Smooth muscle cell (in vitro differentiated cells): ENCODE results near the gene SLC9A8. TPM values are rescaled to one million over a fixed set of nuclear protein-coding genes. Genes with fewer than 3 reads are reported as not detected.

Experiments used
- DNase-seq: peaks from one replicate; lab custom pipeline; 2025; ENCODE audit not compliant: unreplicated experiment; lab: John Stamatoyannopoulos, UW
- H2AFZ ChIP-seq: fragments of 200-600 bp; sonication (generic); 2 replicates; pipeline ENCODE4 v1.6.0; 2016; ENCODE audit warnings: antibody characterized with exemption, low read depth, mild to moderate bottlenecking
- H3F3A ChIP-seq: fragments of 200-600 bp; sonication (generic); 2 replicates; pipeline ENCODE4 v1.6.0; 2017; ENCODE audit warnings: antibody characterized with exemption, low read depth
- H3K27ac ChIP-seq: fragments of 200-600 bp; sonication (generic); 2 replicates; pipeline ENCODE4 v1.5.1; 2016; ENCODE audit warnings: low read depth, mild to moderate bottlenecking
- H3K27me3 ChIP-seq: fragments of 200-600 bp; sonication (generic); 2 replicates; pipeline ENCODE4 v1.6.1; 2016; ENCODE audit warnings: low read depth, mild to moderate bottlenecking
- H3K36me3 ChIP-seq: fragments of 200-600 bp; sonication (generic); 2 replicates; pipeline ENCODE4 v1.5.1; 2016; ENCODE audit warnings: low read depth
- H3K4me1 ChIP-seq: fragments of 200-600 bp; sonication (generic); 2 replicates; pipeline ENCODE4 v1.5.1; 2016; ENCODE audit warnings: low read depth
- H3K4me2 ChIP-seq: fragments of 200-600 bp; sonication (generic); 2 replicates; pipeline ENCODE4 v1.6.0; 2016; ENCODE audit warnings: mild to moderate bottlenecking
- H3K4me3 ChIP-seq: fragments of 200-600 bp; sonication (generic); 2 replicates; pipeline ENCODE4 v1.5.1; 2016; ENCODE audit warnings: mild to moderate bottlenecking
- H3K79me2 ChIP-seq: fragments of 200-600 bp; sonication (generic); 2 replicates; pipeline ENCODE4 v1.6.0; 2016; ENCODE audit warnings: low read depth, mild to moderate bottlenecking
- H3K9ac ChIP-seq: fragments of 200-600 bp; sonication (generic); 2 replicates; pipeline ENCODE4 v1.6.0; 2016; ENCODE audit warnings: low read depth
- H3K9me3 ChIP-seq: fragments of 200-600 bp; sonication (generic); replicated peaks from 2 replicates; pipeline ENCODE4 v1.5.1; 2016; ENCODE audit warnings: low read depth
- H4K20me1 ChIP-seq: fragments of 200-600 bp; sonication (generic); 2 replicates; pipeline ENCODE4 v1.6.0; 2016; ENCODE audit warnings: low read depth
- CTCF ChIP-seq: fragments of 200-600 bp; sonication (generic); IDR thresholded peaks from 2 replicates; pipeline ENCODE4 v1.5.1; 2017; ENCODE audit warnings: borderline replicate concordance, mild to moderate bottlenecking, antibody characterized with exemption; ENCODE audit not compliant: insufficient read depth, poor library complexity, severe bottlenecking
- WGBS: methylation state at CpG from one replicate; pipeline ENCODE4 v1.1.7; 2016; ENCODE audit warnings: low lambda C conversion rate; 5-methylcytosine and 5-hydroxymethylcytosine counted together
- polyA plus RNA-seq: library from polyadenylated mRNA; unstranded; fragments of >200 nt; fragmentation: Nextera tagmentation; extraction: Ambion mirVana; gene quantifications from 2 replicates; pipeline ENCODE4 v1.2.1, GENCODE V29; 2016
- total RNA-seq: library from RNA; depleted of rRNA; stranded (reverse); fragments of >200 nt; gene quantifications from 2 replicates; pipeline ENCODE4 v1.2.3, GENCODE V29; 2014

SLC9A8 gene
- total and polyA plus RNA-seq, 2 experiments from 2014 or later: 2.2 to 4.5 TPM

DNA sequence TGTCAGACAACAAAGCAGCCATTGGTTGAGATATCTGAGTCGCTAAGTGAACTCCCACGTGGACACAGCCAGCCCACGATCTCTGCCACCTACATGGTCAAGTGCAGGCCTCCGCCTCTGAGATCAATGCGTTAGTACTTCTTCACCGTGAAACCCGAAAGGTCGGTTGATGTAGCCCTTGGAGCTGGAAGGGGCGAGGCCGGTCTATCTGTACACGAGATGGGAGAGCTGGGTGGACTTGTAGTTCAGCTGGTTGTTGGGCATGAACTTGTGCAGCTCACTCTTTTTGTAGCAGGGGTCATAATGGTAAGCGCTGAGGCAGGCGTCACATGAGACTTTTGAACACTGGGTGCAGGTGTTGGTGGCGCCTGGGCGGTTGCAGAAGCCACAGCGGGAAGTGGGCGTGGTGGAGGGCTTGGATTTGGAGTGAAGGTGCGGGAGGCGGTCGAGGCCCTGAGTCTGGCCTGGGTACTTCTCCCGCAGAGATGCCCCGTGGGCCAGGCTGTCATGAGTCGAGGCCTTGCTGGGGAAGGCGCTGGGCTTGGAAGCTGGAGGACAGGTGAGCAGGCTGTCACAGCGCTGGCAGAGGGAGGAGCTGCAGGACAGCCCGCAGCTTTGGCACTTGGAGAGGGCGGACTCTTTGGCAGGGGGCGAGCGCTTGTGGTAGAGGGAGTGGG lies 92.9 kb downstream of the SLC9A8 start:
- no peak for TF ChIP-seq CTCF
- peaks cover 18% of the 10 kb centered on the region for H3K79me2 ChIP-seq
- no peaks in the 10 kb centered on the region for H3K4me1 ChIP-seq
- H3K36me3 ChIP-seq: no peaks in the 10 kb centered on the region
- no peak overlapping the region for H3K4me2 ChIP-seq
- H3K9ac ChIP-seq: no peak overlapping the region
- no peaks in the 10 kb centered on the region for H3K9me3 ChIP-seq
- H3K27ac ChIP-seq: no peak overlapping the region
- no peak overlapping the region for H2AFZ ChIP-seq
- no peak overlapping the region for H3K4me3 ChIP-seq
- no peaks in the 10 kb centered on the region for H3F3A ChIP-seq
- peaks cover 64% of the 10 kb centered on the region for H4K20me1 ChIP-seq
- no peaks in the 10 kb centered on the region for H3K27me3 ChIP-seq
- WGBS: 97% methylated on average over 29 of the region's 29 CpGs
- no peak for DNase-seq

- Histone ChIP-seq H3K9ac (no peak overlapping the region), H3K4me2 (no peak overlapping the region), H2AFZ (no peak overlapping the region), H3K27ac (no peak overlapping the region), H3K9me3 (no peaks in the 10 kb centered on the region), H3K27me3 (no peaks in the 10 kb centered on the region), H3K4me1 (no peaks in the 10 kb centered on the region), H3F3A (no peaks in the 10 kb centered on the region), H3K4me3 (no peak overlapping the region), H4K20me1 (peaks cover 70% of the 10 kb centered on the region), H3K36me3 (no peaks in the 10 kb centered on the region), H3K79me2 (peaks cover 24% of the 10 kb centered on the region)
- whole genome bisulfite sequencing: 97% methylated on average over 31 of the region's 37 CpGs
- TF ChIP-seq CTCF: no peak
- no peak for DNase-seq
Observed at GRCh38 chr20:49906101-49906604, 93.5 kb downstream of the SLC9A8 start.

- 94% methylated on average over 15 of the region's 15 CpGs for WGBS
- H4K20me1 ChIP-seq: peaks cover 73% of the 10 kb centered on the region
- no peak for DNase-seq
Observed at GRCh38 chr20:49906615-49907154, 94.1 kb downstream of the SLC9A8 start.

More at GRCh38 chr20:49906615-49907154, 94.1 kb downstream of the SLC9A8 start:
- Histone ChIP-seq H3K4me1 (no peaks in the 10 kb centered on the region), H3K9me3 (no peaks in the 10 kb centered on the region), H3K9ac (no peak overlapping the region), H3K36me3 (no peaks in the 10 kb centered on the region), H3K4me3 (no peak overlapping the region), H3K27me3 (no peaks in the 10 kb centered on the region), H2AFZ (no peak overlapping the region), H3K27ac (no peak overlapping the region), H3K4me2 (no peak overlapping the region), H3K79me2 (peaks cover 29% of the 10 kb centered on the region), H3F3A (no peaks in the 10 kb centered on the region)
- TF ChIP-seq CTCF: no peak
